Measurements from ENCODE around the gene TLCD2.

TLCD2 gene

GRCh38 chr17:1713878-1714426 lies 3.8 kb upstream of the TLCD2 start:
- peaks cover 7% of the 10 kb centered on the region for H3K4me1 ChIP-seq (ENCODE audit: low read length)
- no peak overlapping the region for H2AFZ ChIP-seq (ENCODE audit: low read depth, low read length)
- H3K27ac ChIP-seq (ENCODE audit: low read length) = no peak overlapping the region
- H3K4me3 ChIP-seq (ENCODE audit: low read length) = no peak overlapping the region
- H3K9ac ChIP-seq (ENCODE audit: low read length) = no peak overlapping the region
- no peaks in the 10 kb centered on the region for H3K79me2 ChIP-seq (ENCODE audit: low read length)
- no peaks in the 10 kb centered on the region for H3K36me3 ChIP-seq (replicated peaks; ENCODE audit: low read depth, low read length)
- no peaks in the 10 kb centered on the region for H3K9me3 ChIP-seq (ENCODE audit: insufficient read depth, low read length)
- H4K20me1 ChIP-seq (ENCODE audit: insufficient read depth, low read length) = no peaks in the 10 kb centered on the region
- no peak overlapping the region for H3K4me2 ChIP-seq (ENCODE audit: low read length)
- no peaks in the 10 kb centered on the region for H3K27me3 ChIP-seq (ENCODE audit: low read depth, low read length)
- TF ChIP-seq CTCF (IDR thresholded peaks at IDR 0.05; ENCODE audit: low read depth, low read length) (peak; percentile 36), EZH2phosphoT487 (IDR thresholded peaks at IDR 0.05; ENCODE audit: low read depth) (no peak)

- Histone ChIP-seq H3K4me2 (ENCODE audit: low read length) (no peak overlapping the region), H2AFZ (ENCODE audit: low read depth, low read length) (no peak overlapping the region), H3K9me3 (ENCODE audit: insufficient read depth, low read length) (no peaks in the 10 kb centered on the region), H3K27ac (ENCODE audit: low read length) (no peak overlapping the region), H3K9ac (ENCODE audit: low read length) (no peak overlapping the region), H3K4me1 (ENCODE audit: low read length) (peaks cover 5% of the 10 kb centered on the region), H4K20me1 (ENCODE audit: insufficient read depth, low read length) (no peaks in the 10 kb centered on the region), H3K36me3 (replicated peaks; ENCODE audit: low read depth, low read length) (no peaks in the 10 kb centered on the region), H3K4me3 (ENCODE audit: low read length) (no peak overlapping the region), H3K27me3 (ENCODE audit: low read depth, low read length) (no peaks in the 10 kb centered on the region), H3K79me2 (ENCODE audit: low read length) (no peaks in the 10 kb centered on the region)
- TF ChIP-seq CTCF (IDR thresholded peaks at IDR 0.05; ENCODE audit: low read depth, low read length) (no peak), EZH2phosphoT487 (IDR thresholded peaks at IDR 0.05; ENCODE audit: low read depth) (no peak)
Measured at GRCh38 chr17:1713160-1713877, 3.1 kb upstream of the TLCD2 start.

- Histone ChIP-seq H3K9ac (ENCODE audit: low read length) (no peak overlapping the region), H3K4me1 (ENCODE audit: low read length) (0 out of 2 replicates have a peak, but pooled peaks cover 3% of the 10 kb centered on the region), H3K27me3 (ENCODE audit: low read depth, low read length) (no peaks in the 10 kb centered on the region), H4K20me1 (ENCODE audit: insufficient read depth, low read length) (no peaks in the 10 kb centered on the region), H3K27ac (ENCODE audit: low read length) (no peak overlapping the region), H2AFZ (ENCODE audit: low read depth, low read length) (no peak overlapping the region), H3K4me2 (ENCODE audit: low read length) (no peak overlapping the region), H3K79me2 (ENCODE audit: low read length) (no peaks in the 10 kb centered on the region), H3K4me3 (ENCODE audit: low read length) (no peak overlapping the region), H3K36me3 (replicated peaks; ENCODE audit: low read depth, low read length) (no peaks in the 10 kb centered on the region), H3K9me3 (ENCODE audit: insufficient read depth, low read length) (no peaks in the 10 kb centered on the region)
- TF ChIP-seq CTCF (IDR thresholded peaks at IDR 0.05; ENCODE audit: low read depth, low read length) (no peak), EZH2phosphoT487 (IDR thresholded peaks at IDR 0.05; ENCODE audit: low read depth) (no peak)
Measured at GRCh38 chr17:1712271-1712670, 2.1 kb upstream of the TLCD2 start.

GRCh38 chr17:1711804-1712203 lies 1.6 kb upstream of the TLCD2 start:
- no peaks in the 10 kb centered on the region for H4K20me1 ChIP-seq (ENCODE audit: insufficient read depth, low read length)
- no peak overlapping the region for H3K27ac ChIP-seq (ENCODE audit: low read length)
- TF ChIP-seq CTCF (IDR thresholded peaks at IDR 0.05; ENCODE audit: low read depth, low read length) = no peak
- no peak for TF ChIP-seq EZH2phosphoT487 (IDR thresholded peaks at IDR 0.05; ENCODE audit: low read depth)
- 0 out of 2 replicates have a peak, but pooled peaks cover 3% of the 10 kb centered on the region for H3K4me1 ChIP-seq (ENCODE audit: low read length)
- H3K4me2 ChIP-seq (ENCODE audit: low read length) = no peak overlapping the region
- H3K9me3 ChIP-seq (ENCODE audit: insufficient read depth, low read length) = no peaks in the 10 kb centered on the region
- H3K4me3 ChIP-seq (ENCODE audit: low read length) = no peak overlapping the region
- no peaks in the 10 kb centered on the region for H3K79me2 ChIP-seq (ENCODE audit: low read length)
- H3K36me3 ChIP-seq (replicated peaks; ENCODE audit: low read depth, low read length) = no peaks in the 10 kb centered on the region
- H2AFZ ChIP-seq (ENCODE audit: low read depth, low read length) = no peak overlapping the region
- H3K27me3 ChIP-seq (ENCODE audit: low read depth, low read length) = no peaks in the 10 kb centered on the region
- no peak overlapping the region for H3K9ac ChIP-seq (ENCODE audit: low read length)
